Lower leg skin (tissue), 3 donors: ENCODE measurements around the gene ERC1.

Experiments
- CTCF ChIP-seq, 3 donors: fragments of 450-650 bp; IDR thresholded peaks; one replicate each; pipeline ENCODE4 v1.5.1; 2016; ENCODE audit warnings: antibody characterized with exemption in 3 of 3, mild to moderate bottlenecking in 3 of 3, moderate library complexity in 2 of 3
- POLR2A ChIP-seq, 2 donors: fragments of 450-650 bp; IDR thresholded peaks; one replicate each; pipeline ENCODE4 v1.6.1; 2016 to 2017; ENCODE audit warnings: antibody characterized with exemption in 2 of 2, mild to moderate bottlenecking in 1 of 2, moderate library complexity in 1 of 2

- TF ChIP-seq CTCF (IDR thresholded peaks at IDR 0.05) (no peak), POLR2A (IDR thresholded peaks at IDR 0.05) (no peak)
These were observed 141.3 kb downstream of the ERC1 start for GRCh38 chr12:1132311-1132710.
